HG03196 (cell line): ENCODE results near the gene GLTP.

Experiments used
- ATAC-seq: cut with Tn5 transposase; IDR thresholded peaks from one replicate; pipeline ENCODE4 v1.9.1; 2021; ENCODE audit not compliant: unreplicated experiment

Gene GLTP

DNA sequence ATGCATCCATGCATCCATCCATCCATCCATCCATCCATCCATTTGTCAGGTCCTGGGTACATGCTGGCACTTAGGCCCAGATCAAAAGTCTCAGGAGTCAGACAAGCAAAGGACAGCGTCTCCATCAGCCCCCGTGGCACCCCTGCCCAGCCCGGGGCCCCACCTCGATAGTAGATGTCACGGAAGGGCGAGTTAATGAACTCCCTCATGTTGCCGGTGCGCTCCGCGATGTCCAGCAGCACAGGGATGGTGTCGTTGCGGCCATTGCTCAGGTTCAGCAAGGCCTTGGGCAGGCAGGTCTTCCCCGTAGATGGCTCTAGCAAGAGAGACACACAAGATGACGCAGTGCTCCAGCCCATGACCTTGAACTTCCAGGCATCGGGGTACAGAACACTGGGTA lies 77.5 kb downstream of the GLTP start:
- ATAC-seq = no peak
